Measurements from ENCODE around the gene GRHPR. TPM values are rescaled to one million over a fixed set of nuclear protein-coding genes. Genes with fewer than 3 reads are reported as not detected.

Gene GRHPR
- total and polyA plus RNA-seq, 10 of the 15 experiments (the other 5 are each of a cell fraction or from before 2014, with no cell fraction given): 52.4 to 194 (median 126) TPM

- no TSS peak for BruUV-seq (replicated peaks)
- Histone ChIP-seq H3K27me3 (replicated peaks in 1 of 2; ENCODE audit: control insufficient read depth in 2 of 2, insufficient read depth in 2 of 2, low read length in 1 of 2) (no peaks in the 10 kb centered on the region), H3K9me3 (replicated peaks; ENCODE audit: control insufficient read depth, insufficient read depth, low read length) (no peaks in the 10 kb centered on the region), H3K4me3 (no peak overlapping the region), H3K4me2 (ENCODE audit: control insufficient read depth, insufficient read depth) (no peak overlapping the region), H3K9ac (ENCODE audit: control insufficient read depth, insufficient read depth, low read length) (no peak overlapping the region), H3K79me2 (ENCODE audit: control insufficient read depth, insufficient read depth, low read length) (no peaks in the 10 kb centered on the region; the same call in none of the 2 replicates), H2AFZ (ENCODE audit: control insufficient read depth, low read depth, low read length) (no peak overlapping the region), H3K4me1 (ENCODE audit: control insufficient read depth, insufficient read depth, low read length) (no peaks in the 10 kb centered on the region), H3K36me3 (ENCODE audit: control insufficient read depth in 2 of 2, insufficient read depth in 2 of 2, low read length in 1 of 2) (peaks cover 23 to 37% of the 10 kb centered on the region in 2 experiments), H4K20me1 (ENCODE audit: control insufficient read depth, insufficient read depth) (no peaks in the 10 kb centered on the region), H3K27ac (ENCODE audit: control insufficient read depth, insufficient read depth) (no peak overlapping the region)
- DNase-seq (ENCODE audit: low read depth, low spot score): no peak
- no peak for ATAC-seq
- ChIA-PET CTCF (no interaction called here), POLR2A (no interaction called here), RAD21 (ENCODE audit: unreplicated experiment) (no interaction called here), SMC1A (ENCODE audit: uncharacterized antibody, unreplicated experiment) (interaction anchor here (0.8 kb wide), 2 partner anchors 10 to 15 kb away, joined by 3 to 4 read pairs; no protein-coding TSS in a partner anchor)
- 95% methylated on average over 21 of the region's 21 CpGs for WGBS (ENCODE audit: insufficient coverage, insufficient replicate concordance, low lambda C conversion rate, missing lambda C conversion rate)
- peak; percentile 54; the same call in 1 of the 2 replicates for TF ChIP-seq POLR2A (IDR thresholded peaks at IDR 0.05; ENCODE audit: low read depth, low read length)
- no peak for TF ChIP-seq BRCA1 (IDR thresholded peaks at IDR 0.05; ENCODE audit: low read depth, low read length)
- intact Hi-C loops (cut with micrococcal nuclease; ENCODE audit: unreplicated experiment): no loop called here
- FAIRE-seq: no peak
- in situ Hi-C loops (cut with MboI): no loop called here
These were observed 19.4 kb downstream of the GRHPR start for GRCh38 chr9:37441776-37442370.

GRCh38 chr9:37442556-37442955 lies 20.1 kb downstream of the GRHPR start:
- WGBS (ENCODE audit: insufficient coverage, insufficient replicate concordance, low lambda C conversion rate, missing lambda C conversion rate): 100% methylated on average over 2 of the region's 2 CpGs
- DNase-seq (ENCODE audit: low read depth, low spot score): no peak
- FAIRE-seq: no peak
- no peaks in the 10 kb centered on the region for H3K9me3 ChIP-seq (replicated peaks; ENCODE audit: control insufficient read depth, insufficient read depth, low read length)
- no peak overlapping the region for H3K4me2 ChIP-seq (ENCODE audit: control insufficient read depth, insufficient read depth)
- H3K79me2 ChIP-seq (ENCODE audit: control insufficient read depth, insufficient read depth, low read length): no peaks in the 10 kb centered on the region; the same call in none of the 2 replicates
- no peak overlapping the region for H3K27ac ChIP-seq (ENCODE audit: control insufficient read depth, insufficient read depth)
- no peak overlapping the region for H2AFZ ChIP-seq (ENCODE audit: control insufficient read depth, low read depth, low read length)
- in situ Hi-C loops (cut with MboI): no loop called here
- intact Hi-C loops (cut with micrococcal nuclease; ENCODE audit: unreplicated experiment): no loop called here
- H3K9ac ChIP-seq (ENCODE audit: control insufficient read depth, insufficient read depth, low read length): no peak overlapping the region
- ChIA-PET CTCF (no interaction called here), RAD21 (ENCODE audit: unreplicated experiment) (no interaction called here), SMC1A (ENCODE audit: uncharacterized antibody, unreplicated experiment) (interaction anchor here (0.8 kb wide), 2 partner anchors 10 to 14 kb away, joined by 3 to 4 read pairs; no protein-coding TSS in a partner anchor), POLR2A (no interaction called here)
- H4K20me1 ChIP-seq (ENCODE audit: control insufficient read depth, insufficient read depth): no peaks in the 10 kb centered on the region
- H3K4me3 ChIP-seq: no peak overlapping the region
- no TSS peak for BruUV-seq (replicated peaks)
- no peaks in the 10 kb centered on the region for H3K27me3 ChIP-seq (replicated peaks in 1 of 2; ENCODE audit: control insufficient read depth in 2 of 2, insufficient read depth in 2 of 2, low read length in 1 of 2)
- H3K4me1 ChIP-seq (ENCODE audit: control insufficient read depth, insufficient read depth, low read length): no peaks in the 10 kb centered on the region
- ATAC-seq: no peak
- TF ChIP-seq SUPT20H (IDR thresholded peaks at IDR 0.05; ENCODE audit: borderline replicate concordance, control insufficient read depth, low read depth, low read length) (no peak), NFXL1 (IDR thresholded peaks at IDR 0.05; ENCODE audit: borderline replicate concordance) (no peak), POLR2A (IDR thresholded peaks at IDR 0.05; ENCODE audit: low read depth, low read length) (no peak), ATF7 (IDR thresholded peaks at IDR 0.05; ENCODE audit: low read depth) (no peak)
- peaks cover 22 to 32% of the 10 kb centered on the region in 2 experiments for H3K36me3 ChIP-seq (ENCODE audit: control insufficient read depth in 2 of 2, insufficient read depth in 2 of 2, low read length in 1 of 2)

Measured in GM12878 (cell line).